Sigmoid colon (tissue), 4 donors: ENCODE measurements around the gene LARP6.

Experiments used
- EP300 ChIP-seq, 4 donors: sonication (generic); formaldehyde crosslinking; IDR thresholded peaks; one replicate each; pipeline ENCODE4 v1.6.1; 2017; ENCODE audit warnings: antibody characterized with exemption in 4 of 4
- POLR2A ChIP-seq, 2 donors: fragments of 450-650 bp; IDR thresholded peaks; one replicate each; pipeline ENCODE4 v1.6.1; 2016; ENCODE audit warnings: antibody characterized with exemption in 2 of 2, mild to moderate bottlenecking in 2 of 2, moderate library complexity in 2 of 2
- POLR2AphosphoS5 ChIP-seq, 4 donors: sonication (generic); formaldehyde crosslinking; IDR thresholded peaks; one replicate each; pipeline ENCODE4 v1.6.1; 2017; ENCODE audit warnings: antibody characterized with exemption in 4 of 4
- TF ChIP-seq, protein P1 (sequence below), 4 experiments: fragments of 450-650 bp in 3 of 4; fragments of 200-600 bp in 1 of 4; IDR thresholded peaks; one replicate each; pipeline ENCODE4 v1.5.1; 2016 to 2019; ENCODE audit warnings: antibody characterized with exemption in 4 of 4, mild to moderate bottlenecking in 3 of 4, moderate library complexity in 2 of 4

DNA sequence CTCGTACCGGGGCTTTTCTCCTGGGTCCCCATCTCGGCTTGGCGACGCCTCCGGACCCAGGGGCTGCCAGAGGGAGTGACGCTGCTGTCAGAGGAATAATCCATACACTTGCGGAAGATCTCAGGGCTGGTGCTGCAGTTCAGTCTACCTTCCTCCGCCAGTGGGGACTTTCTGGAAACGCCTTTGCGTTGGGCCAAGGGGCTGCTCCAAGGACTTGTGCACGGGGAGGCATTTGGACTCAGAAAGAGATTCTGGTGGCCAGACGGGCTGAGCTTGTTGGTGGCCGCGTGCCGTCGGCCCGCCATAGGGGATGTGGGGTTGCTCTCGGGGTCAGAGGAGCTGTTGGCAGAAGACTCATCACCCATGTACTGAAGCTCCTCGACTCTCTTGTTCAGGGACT is 21.8 kb downstream of the LARP6 start:
- TF ChIP-seq POLR2A (IDR thresholded peaks at IDR 0.05) (no peak), POLR2AphosphoS5 (IDR thresholded peaks at IDR 0.05) (no peak), EP300 (IDR thresholded peaks at IDR 0.05) (no peak)
- TF ChIP-seq, protein P1, sequence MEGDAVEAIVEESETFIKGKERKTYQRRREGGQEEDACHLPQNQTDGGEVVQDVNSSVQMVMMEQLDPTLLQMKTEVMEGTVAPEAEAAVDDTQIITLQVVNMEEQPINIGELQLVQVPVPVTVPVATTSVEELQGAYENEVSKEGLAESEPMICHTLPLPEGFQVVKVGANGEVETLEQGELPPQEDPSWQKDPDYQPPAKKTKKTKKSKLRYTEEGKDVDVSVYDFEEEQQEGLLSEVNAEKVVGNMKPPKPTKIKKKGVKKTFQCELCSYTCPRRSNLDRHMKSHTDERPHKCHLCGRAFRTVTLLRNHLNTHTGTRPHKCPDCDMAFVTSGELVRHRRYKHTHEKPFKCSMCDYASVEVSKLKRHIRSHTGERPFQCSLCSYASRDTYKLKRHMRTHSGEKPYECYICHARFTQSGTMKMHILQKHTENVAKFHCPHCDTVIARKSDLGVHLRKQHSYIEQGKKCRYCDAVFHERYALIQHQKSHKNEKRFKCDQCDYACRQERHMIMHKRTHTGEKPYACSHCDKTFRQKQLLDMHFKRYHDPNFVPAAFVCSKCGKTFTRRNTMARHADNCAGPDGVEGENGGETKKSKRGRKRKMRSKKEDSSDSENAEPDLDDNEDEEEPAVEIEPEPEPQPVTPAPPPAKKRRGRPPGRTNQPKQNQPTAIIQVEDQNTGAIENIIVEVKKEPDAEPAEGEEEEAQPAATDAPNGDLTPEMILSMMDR (IDR thresholded peaks at IDR 0.05), result no peak
